ENCODE results near the gene SOX6. TPM values are rescaled to one million over a fixed set of nuclear protein-coding genes. Genes with fewer than 3 reads are reported as not detected.

SOX6 gene
- total RNA-seq, 1 experiment from 2014 or later = 0.21 TPM

GRCh38 chr11:15967166-15967565, 389.2 kb downstream of the SOX6 start:
- intact Hi-C loops (cut with micrococcal nuclease; ENCODE audit: unreplicated experiment) = no loop called here
- no peak overlapping the region for H3K27ac ChIP-seq (ENCODE audit: low read length)
- no peak for TF ChIP-seq SIN3A (IDR thresholded peaks at IDR 0.05; ENCODE audit: borderline replicate concordance, insufficient read depth, low read depth, low read length)
- TF ChIP-seq TCF7L2 (IDR thresholded peaks at IDR 0.05; ENCODE audit: low read depth, low read length) = no peak
- no peak for TF ChIP-seq REST (IDR thresholded peaks at IDR 0.05; ENCODE audit: insufficient read depth in 1 of 2, low read depth in 2 of 2, low read length in 1 of 2)
- no peak for TF ChIP-seq POLR2AphosphoS5 (IDR thresholded peaks at IDR 0.05; ENCODE audit: low read depth, low read length)
- TF ChIP-seq CTCF (IDR thresholded peaks at IDR 0.05) = no peak
- BruUV-seq (replicated peaks) = no TSS peak
- ChIA-PET CTCF (interaction anchor here (0.6 kb wide), 1 partner anchor 220 kb away, joined by 5 read pairs; no protein-coding TSS in a partner anchor), POLR2A (interaction anchor here (0.6 kb wide), 1 partner anchor 1016 kb away, joined by 3 read pairs; no protein-coding TSS in a partner anchor)
- ATAC-seq = no peak
- no peaks in the 10 kb centered on the region for H3K36me3 ChIP-seq (ENCODE audit: control insufficient read depth, insufficient read depth, low read length)
- H3K4me1 ChIP-seq (ENCODE audit: control insufficient read depth, insufficient read depth, low read length) = peaks cover 4% of the 10 kb centered on the region
- no peak for DNase-seq (ENCODE audit: low read depth, low spot score)
- H3K4me3 ChIP-seq (ENCODE audit: low read depth in 2 of 2, low read length in 2 of 2) = no peak overlapping the region
- no peaks in the 10 kb centered on the region for H3K9me3 ChIP-seq (ENCODE audit: control insufficient read depth, insufficient read depth, low read depth, low read length)
- in situ Hi-C loops (cut with HindIII; ENCODE audit: low pct_unique_long_range_greater_than_20kb, low sequenced_read_pairs) = no loop called here
- no peaks in the 10 kb centered on the region for H3K27me3 ChIP-seq (ENCODE audit: control insufficient read depth, insufficient read depth, low read length)

GRCh38 chr11:15965562-15966250, 390.6 kb downstream of the SOX6 start:
- Histone ChIP-seq H3K36me3 (ENCODE audit: control insufficient read depth, insufficient read depth, low read length) (no peaks in the 10 kb centered on the region), H3K4me1 (ENCODE audit: control insufficient read depth, insufficient read depth, low read length) (peaks cover 4% of the 10 kb centered on the region), H3K27me3 (ENCODE audit: control insufficient read depth, insufficient read depth, low read length) (no peaks in the 10 kb centered on the region), H3K9me3 (ENCODE audit: control insufficient read depth, insufficient read depth, low read depth, low read length) (no peaks in the 10 kb centered on the region), H3K4me3 (ENCODE audit: low read depth in 2 of 2, low read length in 2 of 2) (no peak overlapping the region), H3K27ac (ENCODE audit: low read length) (no peak overlapping the region)
- ATAC-seq = no peak
- TF ChIP-seq SIN3A (IDR thresholded peaks at IDR 0.05; ENCODE audit: borderline replicate concordance, insufficient read depth, low read depth, low read length) = no peak
- no peak for TF ChIP-seq TCF7L2 (IDR thresholded peaks at IDR 0.05; ENCODE audit: low read depth, low read length)
- TF ChIP-seq CTCF (IDR thresholded peaks at IDR 0.05) = no peak
- TF ChIP-seq REST (IDR thresholded peaks at IDR 0.05; ENCODE audit: insufficient read depth in 1 of 2, low read depth in 2 of 2, low read length in 1 of 2) = no peak
- TF ChIP-seq POLR2AphosphoS5 (IDR thresholded peaks at IDR 0.05; ENCODE audit: low read depth, low read length) = no peak
- DNase-seq (ENCODE audit: low read depth, low spot score) = no peak
- intact Hi-C loops (cut with micrococcal nuclease; ENCODE audit: unreplicated experiment) (no loop called here), in situ Hi-C loops (cut with HindIII; ENCODE audit: low pct_unique_long_range_greater_than_20kb, low sequenced_read_pairs) (no loop called here)
- no TSS peak for BruUV-seq (replicated peaks)
- ChIA-PET CTCF (no interaction called here), POLR2A (no interaction called here)
